HCT116 (cell line): ENCODE measurements around the gene ISOC2. TPM values are rescaled to one million over a fixed set of nuclear protein-coding genes. Genes with fewer than 3 reads are reported as not detected.

Source experiments
- ATAC-seq: fragments of 200-7000 bp; cut with Tn5 transposase; 2 replicates; pipeline ENCODE4 v1.9.1; 2020; ENCODE audit warnings: mild to moderate bottlenecking, moderate library complexity
- BruUV-seq: library from RNA; stranded (reverse); fragments of 400-500 nt; replicated peaks from 2 replicates; lab custom pipeline; 2021; lab: Mats Ljungman, UMichigan
- CTCF ChIA-PET: fragments of 300-600 bp; sonication (Branson Sonifier 250); formaldehyde crosslinking; loops from one replicate; lab custom pipeline; 2021; ENCODE audit warnings: antibody characterized with exemption; lab: Charles Lee
- POLR2A ChIA-PET: fragments of 300-600, 350-600 bp; sonication (Branson Sonifier 250); formaldehyde crosslinking; loops from one replicate; lab custom pipeline; 2021; ENCODE audit warnings: antibody characterized with exemption; lab: Charles Lee
- RAD21 ChIA-PET, 2 experiments: fragments of 300-600 bp; sonication (Branson Sonifier 250); formaldehyde crosslinking; loops; one replicate each; lab custom pipeline; 2023; ENCODE audit warnings: low total read pairs in 2 of 2; ENCODE audit not compliant: uncharacterized antibody in 2 of 2, unreplicated experiment in 2 of 2, low non-redundant PET in 1 of 2; lab: Charles Lee
- DNase-seq: peaks from one replicate; pipeline ENCODE4 v3.0.0-alpha.2; 2010; ENCODE audit warnings: low read depth, low spot score
- H2AFZ ChIP-seq: fragments of 200-600 bp; shearing (Covaris generic), sonication (generic); 2 replicates; pipeline ENCODE4 v1.6.1; 2017; ENCODE audit warnings: low read depth, mixed run types, mixed read lengths, antibody characterized with exemption, low read length; ENCODE audit not compliant: poor library complexity, severe bottlenecking
- H3K27ac ChIP-seq: 2 replicates; pipeline ENCODE4 v1.5.1; 2012; ENCODE audit warnings: low read depth, low read length
- H3K27me3 ChIP-seq: fragments of 200-600 bp; sonication (generic); 2 replicates; pipeline ENCODE4 v1.6.1; 2016; ENCODE audit warnings: mixed run types, low read length, mixed read lengths; ENCODE audit not compliant: insufficient read depth
- H3K36me3 ChIP-seq, 2 experiments: fragments of 200-500 bp in 1 of 2; fragments of 200-600 bp in 1 of 2; sonication (Bioruptor generic) in 1 of 2; sonication (generic) in 1 of 2; 2 replicates each; pipeline versions ENCODE4 v1.5.1 to v1.6.1; 2014 to 2016; ENCODE audit warnings: low read length in 2 of 2, inconsistent platforms in 1 of 2, mixed read lengths in 1 of 2, mixed run types in 1 of 2; ENCODE audit not compliant: insufficient read depth in 2 of 2, control insufficient read depth in 1 of 2
- H3K4me1 ChIP-seq, 2 experiments: fragments of 200-600 bp in 1 of 2; sonication (generic) in 1 of 2; 2 replicates each; pipeline versions ENCODE4 v1.5.1 to v1.6.1; 2012 to 2017; ENCODE audit warnings: low read length in 2 of 2, inconsistent platforms in 1 of 2, mild to moderate bottlenecking in 1 of 2, mixed read lengths in 1 of 2, mixed run types in 1 of 2, moderate library complexity in 1 of 2; ENCODE audit not compliant: insufficient read depth in 2 of 2, control insufficient read depth in 1 of 2
- H3K4me2 ChIP-seq: fragments of 200-600 bp; sonication (generic); 2 replicates; pipeline ENCODE4 v1.6.1; 2017; ENCODE audit warnings: mixed run types, low read length, mixed read lengths
- H3K4me3 ChIP-seq, 2 experiments: fragments of 200-600 bp in 1 of 2; sonication (generic) in 1 of 2; replicated peaks in 1 of 2; 2 replicates each; pipeline ENCODE4 v1.5.1; 2011 to 2016; ENCODE audit warnings: low read length in 2 of 2, control low read depth in 1 of 2, low read depth in 1 of 2, mild to moderate bottlenecking in 1 of 2, mixed read lengths in 1 of 2, mixed run types in 1 of 2
- H3K79me2 ChIP-seq: fragments of 200-600 bp; sonication (generic); 2 replicates; pipeline ENCODE4 v1.6.1; 2017; ENCODE audit warnings: mild to moderate bottlenecking, mixed run types, low read length, moderate library complexity, mixed read lengths; ENCODE audit not compliant: insufficient read depth
- H3K9ac ChIP-seq: fragments of 200-600 bp; sonication (generic); 2 replicates; pipeline ENCODE4 v1.6.1; 2016; ENCODE audit warnings: low read length, mixed read lengths
- H3K9me2 ChIP-seq: fragments of 200-600 bp; sonication (generic), shearing (Covaris generic); 2 replicates; pipeline ENCODE4 v1.6.1; 2017; ENCODE audit warnings: mixed run types, mild to moderate bottlenecking, moderate library complexity; ENCODE audit not compliant: insufficient read depth
- H3K9me3 ChIP-seq, 2 experiments: fragments of 200-500 bp in 1 of 2; fragments of 200-600 bp in 1 of 2; sonication (Bioruptor generic) in 1 of 2; sonication (generic) in 1 of 2; 2 replicates each; pipeline ENCODE4 v1.6.1; 2014 to 2017; ENCODE audit warnings: low read length in 2 of 2, mixed read lengths in 2 of 2, inconsistent platforms in 1 of 2, low read depth in 1 of 2, mild to moderate bottlenecking in 1 of 2, mixed run types in 1 of 2, moderate library complexity in 1 of 2; ENCODE audit not compliant: control insufficient read depth in 1 of 2, insufficient read depth in 1 of 2
- H4K20me1 ChIP-seq: fragments of 200-600 bp; sonication (generic), shearing (Covaris generic); 2 replicates; pipeline ENCODE4 v1.6.1; 2017; ENCODE audit warnings: mixed run types, mild to moderate bottlenecking, moderate library complexity; ENCODE audit not compliant: insufficient read depth
- CBX3 ChIP-seq: IDR thresholded peaks from 2 replicates; pipeline ENCODE4 v1.6.1; 2012; ENCODE audit warnings: low read depth
- CEBPB ChIP-seq: IDR thresholded peaks from 2 replicates; pipeline ENCODE4 v1.6.1; 2012; ENCODE audit warnings: low read depth
- EGR1 ChIP-seq: IDR thresholded peaks from 2 replicates; pipeline ENCODE4 v1.6.1; 2012; ENCODE audit warnings: low read depth
- ELF1 ChIP-seq: IDR thresholded peaks from 2 replicates; pipeline ENCODE4 v1.6.1; 2012; ENCODE audit warnings: low read depth, borderline replicate concordance
- EZH2phosphoT487 ChIP-seq: fragments of 200-600 bp; IDR thresholded peaks from 2 replicates; pipeline ENCODE4 v1.6.1; 2018; ENCODE audit warnings: antibody characterized with exemption, borderline replicate concordance
- FOSL1 ChIP-seq: IDR thresholded peaks from 2 replicates; pipeline ENCODE4 v1.6.1; 2012; ENCODE audit warnings: low read depth
- JUND ChIP-seq: IDR thresholded peaks from 2 replicates; pipeline ENCODE4 v1.6.1; 2012
- POLR2A ChIP-seq: IDR thresholded peaks from 2 replicates; pipeline ENCODE4 v1.7.0; 2011; ENCODE audit warnings: borderline replicate concordance; ENCODE audit not compliant: insufficient read depth, insufficient read length; ENCODE audit errors: extremely low read depth
- RAD21 ChIP-seq: IDR thresholded peaks from 2 replicates; pipeline ENCODE4 v1.6.1; 2012; ENCODE audit warnings: low read depth, mild to moderate bottlenecking
- TCF7L2 ChIP-seq: IDR thresholded peaks from 2 replicates; pipeline ENCODE4 v1.7.0; 2011; ENCODE audit warnings: borderline replicate concordance, inconsistent platforms; ENCODE audit not compliant: insufficient read depth, insufficient read length; ENCODE audit errors: extremely low read depth
- YY1 ChIP-seq: IDR thresholded peaks from 2 replicates; pipeline ENCODE4 v1.6.1; 2011; ENCODE audit warnings: low read length, low read depth, moderate library complexity, mild to moderate bottlenecking; ENCODE audit not compliant: insufficient replicate concordance; ENCODE audit errors: extremely low read depth
- ZNF274 ChIP-seq: fragments of 200-500 bp; sonication (Bioruptor generic); IDR thresholded peaks from 2 replicates; pipeline ENCODE4 v1.6.1; 2014; ENCODE audit warnings: mild to moderate bottlenecking, low read depth, low read length, inconsistent platforms
- intact Hi-C: fragments of 100-400 bp; cut with micrococcal nuclease; formaldehyde crosslinking; loops from 2 replicates; pipeline ENCODE4 v1.10.0; 2022
- total RNA-seq: library from RNA; stranded (reverse); gene quantifications from one replicate; pipeline ENCODE4 v1.2.1, GENCODE V29; 2021; ENCODE audit not compliant: unreplicated experiment
- TF ChIP-seq, protein P1 (sequence below): IDR thresholded peaks from 2 replicates; pipeline ENCODE4 v1.6.1; 2011; ENCODE audit warnings: mild to moderate bottlenecking, low read length, moderate library complexity; ENCODE audit not compliant: insufficient replicate concordance; ENCODE audit errors: extremely low read depth
- TF ChIP-seq, protein P2 (sequence below): IDR thresholded peaks from 2 replicates; pipeline ENCODE4 v1.6.1; 2012
- TF ChIP-seq, protein P3 (sequence below), 3 experiments: fragments of 200-600 bp in 1 of 3; sonication (generic) in 1 of 3; IDR thresholded peaks in 2 of 3; conservative IDR thresholded peaks in 1 of 3; 2 replicates each; pipeline ENCODE4 v1.5.1; 2012 to 2017; ENCODE audit warnings: low read depth in 2 of 3, low read length in 2 of 3, antibody characterized with exemption in 1 of 3, borderline replicate concordance in 1 of 3, control low read depth in 1 of 3, mild to moderate bottlenecking in 1 of 3, mixed read lengths in 1 of 3, mixed run types in 1 of 3, moderate library complexity in 1 of 3; ENCODE audit not compliant: insufficient read depth in 1 of 3

The ISOC2 gene
- total RNA-seq, 1 experiment from 2014 or later, result 56.8 TPM

DNA sequence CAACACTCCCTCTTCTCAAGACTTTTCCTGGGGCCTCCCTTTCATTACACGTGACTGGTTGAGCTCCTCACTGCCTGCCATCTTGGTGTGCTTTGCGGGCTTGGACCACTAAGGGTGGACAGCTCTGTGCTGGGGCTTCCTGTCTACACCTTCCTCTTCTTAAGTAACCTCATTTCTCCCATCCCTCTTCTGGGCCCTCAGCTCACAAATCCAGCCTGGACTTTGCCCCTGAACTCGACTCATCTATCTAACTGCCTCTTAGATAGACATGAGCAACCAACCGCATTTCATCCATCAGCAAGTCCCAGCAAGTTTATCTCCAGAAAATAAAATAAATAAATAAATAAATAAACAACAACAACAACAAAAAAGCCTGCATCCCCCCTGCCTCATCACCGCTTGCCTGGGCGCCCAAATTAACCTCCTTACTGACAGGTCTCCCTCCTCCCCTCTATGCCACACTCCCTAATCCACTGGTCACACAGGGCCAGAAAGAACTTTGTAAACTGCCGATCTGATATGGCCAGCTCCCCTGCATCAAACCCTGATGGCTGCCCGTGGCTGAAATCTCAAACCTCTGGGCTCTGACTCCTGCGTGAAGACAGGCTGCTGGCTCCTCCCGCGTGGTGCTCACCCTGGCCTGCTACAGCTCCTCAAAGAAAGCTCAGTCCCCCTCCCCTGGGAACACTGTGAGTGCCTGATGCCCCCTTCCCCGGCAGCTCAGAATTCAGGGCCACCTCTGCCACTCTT lies 7.8 kb downstream of the ISOC2 start:
- BruUV-seq, result no TSS peak
- Histone ChIP-seq H3K27ac (no peak overlapping the region), H3K4me2 (no peak overlapping the region), H3K9me3 (no peaks in the 10 kb centered on the region), H3K27me3 (no peaks in the 10 kb centered on the region), H3K79me2 (0 out of 2 replicates have a peak, but pooled peaks cover 4% of the 10 kb centered on the region), H4K20me1 (no peaks in the 10 kb centered on the region), H3K9me2 (no peaks in the 10 kb centered on the region), H3K9ac (no peak overlapping the region), H3K36me3 (no peaks in the 10 kb centered on the region; a peak in 1 of 4 replicates), H3K4me1 (peaks cover 0 to 5% of the 10 kb centered on the region in 2 experiments; a peak in 2 of 4 replicates), H2AFZ (no peak overlapping the region), H3K4me3 (no peak overlapping the region)
- ATAC-seq (no peak), DNase-seq (no peak)
- ChIA-PET RAD21 (interaction anchor here in 1 of 2 experiments (0.6 kb wide), 1 partner anchor 312 kb away, joined by 3 read pairs; no protein-coding TSS in a partner anchor), POLR2A (interaction anchor here (1.4 kb wide), 1 partner anchor 46 kb away, joined by 5 read pairs; the partner anchor contains the start of gene UBE2S), CTCF (interaction anchor here (0.9 to 1.1 kb wide), 2 partner anchors 8 to 312 kb away, joined by 3 read pairs; partner anchors contain the start of gene ISOC2)
- intact Hi-C loops, result no loop called here
- TF ChIP-seq, protein P1, sequence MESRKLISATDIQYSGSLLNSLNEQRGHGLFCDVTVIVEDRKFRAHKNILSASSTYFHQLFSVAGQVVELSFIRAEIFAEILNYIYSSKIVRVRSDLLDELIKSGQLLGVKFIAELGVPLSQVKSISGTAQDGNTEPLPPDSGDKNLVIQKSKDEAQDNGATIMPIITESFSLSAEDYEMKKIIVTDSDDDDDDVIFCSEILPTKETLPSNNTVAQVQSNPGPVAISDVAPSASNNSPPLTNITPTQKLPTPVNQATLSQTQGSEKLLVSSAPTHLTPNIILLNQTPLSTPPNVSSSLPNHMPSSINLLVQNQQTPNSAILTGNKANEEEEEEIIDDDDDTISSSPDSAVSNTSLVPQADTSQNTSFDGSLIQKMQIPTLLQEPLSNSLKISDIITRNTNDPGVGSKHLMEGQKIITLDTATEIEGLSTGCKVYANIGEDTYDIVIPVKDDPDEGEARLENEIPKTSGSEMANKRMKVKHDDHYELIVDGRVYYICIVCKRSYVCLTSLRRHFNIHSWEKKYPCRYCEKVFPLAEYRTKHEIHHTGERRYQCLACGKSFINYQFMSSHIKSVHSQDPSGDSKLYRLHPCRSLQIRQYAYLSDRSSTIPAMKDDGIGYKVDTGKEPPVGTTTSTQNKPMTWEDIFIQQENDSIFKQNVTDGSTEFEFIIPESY, result no peak
- TF ChIP-seq POLR2A (no peak), ELF1 (no peak), CEBPB (no peak), EGR1 (no peak), JUND (no peak), ZNF274 (no peak), YY1 (no peak), CBX3 (no peak), FOSL1 (no peak), TCF7L2 (no peak), RAD21 (no peak), EZH2phosphoT487 (no peak)
- TF ChIP-seq, protein P2, sequence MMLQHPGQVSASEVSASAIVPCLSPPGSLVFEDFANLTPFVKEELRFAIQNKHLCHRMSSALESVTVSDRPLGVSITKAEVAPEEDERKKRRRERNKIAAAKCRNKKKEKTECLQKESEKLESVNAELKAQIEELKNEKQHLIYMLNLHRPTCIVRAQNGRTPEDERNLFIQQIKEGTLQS, result no peak
- TF ChIP-seq, protein P3, sequence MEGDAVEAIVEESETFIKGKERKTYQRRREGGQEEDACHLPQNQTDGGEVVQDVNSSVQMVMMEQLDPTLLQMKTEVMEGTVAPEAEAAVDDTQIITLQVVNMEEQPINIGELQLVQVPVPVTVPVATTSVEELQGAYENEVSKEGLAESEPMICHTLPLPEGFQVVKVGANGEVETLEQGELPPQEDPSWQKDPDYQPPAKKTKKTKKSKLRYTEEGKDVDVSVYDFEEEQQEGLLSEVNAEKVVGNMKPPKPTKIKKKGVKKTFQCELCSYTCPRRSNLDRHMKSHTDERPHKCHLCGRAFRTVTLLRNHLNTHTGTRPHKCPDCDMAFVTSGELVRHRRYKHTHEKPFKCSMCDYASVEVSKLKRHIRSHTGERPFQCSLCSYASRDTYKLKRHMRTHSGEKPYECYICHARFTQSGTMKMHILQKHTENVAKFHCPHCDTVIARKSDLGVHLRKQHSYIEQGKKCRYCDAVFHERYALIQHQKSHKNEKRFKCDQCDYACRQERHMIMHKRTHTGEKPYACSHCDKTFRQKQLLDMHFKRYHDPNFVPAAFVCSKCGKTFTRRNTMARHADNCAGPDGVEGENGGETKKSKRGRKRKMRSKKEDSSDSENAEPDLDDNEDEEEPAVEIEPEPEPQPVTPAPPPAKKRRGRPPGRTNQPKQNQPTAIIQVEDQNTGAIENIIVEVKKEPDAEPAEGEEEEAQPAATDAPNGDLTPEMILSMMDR (IDR thresholded peaks at IDR 0.05 in 2 of 3, conservative IDR thresholded peaks at IDR 0.05 in 1 of 3; ENCODE audit: borderline replicate concordance in 1 of 3, insufficient read depth in 1 of 3, low read depth in 2 of 3, low read length in 2 of 3), result no peak
